ENCODE data around the gene MSMP.

DNA sequence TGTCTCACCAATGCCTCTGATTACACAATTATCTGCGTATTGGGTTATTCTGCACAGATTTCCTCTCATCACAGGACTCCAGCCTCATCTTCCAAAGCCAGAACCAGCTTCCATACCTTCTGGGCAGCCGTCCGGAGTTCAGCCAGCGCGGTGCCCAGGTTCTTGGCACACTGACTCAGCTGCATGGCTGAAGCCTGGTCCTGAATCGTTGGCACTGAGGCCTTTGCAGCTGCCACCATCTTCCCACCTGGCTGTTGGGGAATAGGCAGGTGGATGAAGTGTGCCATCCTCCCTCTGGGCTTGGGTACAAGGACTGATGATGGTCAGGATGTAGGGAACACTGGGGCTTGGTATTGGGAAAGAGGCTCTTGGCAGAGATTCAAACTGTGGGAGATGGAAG lies 40.0 kb downstream of the MSMP start:
- TF ChIP-seq, protein P1, sequence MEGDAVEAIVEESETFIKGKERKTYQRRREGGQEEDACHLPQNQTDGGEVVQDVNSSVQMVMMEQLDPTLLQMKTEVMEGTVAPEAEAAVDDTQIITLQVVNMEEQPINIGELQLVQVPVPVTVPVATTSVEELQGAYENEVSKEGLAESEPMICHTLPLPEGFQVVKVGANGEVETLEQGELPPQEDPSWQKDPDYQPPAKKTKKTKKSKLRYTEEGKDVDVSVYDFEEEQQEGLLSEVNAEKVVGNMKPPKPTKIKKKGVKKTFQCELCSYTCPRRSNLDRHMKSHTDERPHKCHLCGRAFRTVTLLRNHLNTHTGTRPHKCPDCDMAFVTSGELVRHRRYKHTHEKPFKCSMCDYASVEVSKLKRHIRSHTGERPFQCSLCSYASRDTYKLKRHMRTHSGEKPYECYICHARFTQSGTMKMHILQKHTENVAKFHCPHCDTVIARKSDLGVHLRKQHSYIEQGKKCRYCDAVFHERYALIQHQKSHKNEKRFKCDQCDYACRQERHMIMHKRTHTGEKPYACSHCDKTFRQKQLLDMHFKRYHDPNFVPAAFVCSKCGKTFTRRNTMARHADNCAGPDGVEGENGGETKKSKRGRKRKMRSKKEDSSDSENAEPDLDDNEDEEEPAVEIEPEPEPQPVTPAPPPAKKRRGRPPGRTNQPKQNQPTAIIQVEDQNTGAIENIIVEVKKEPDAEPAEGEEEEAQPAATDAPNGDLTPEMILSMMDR (IDR thresholded peaks at IDR 0.05), result no peak
- TF ChIP-seq POLR2A (IDR thresholded peaks at IDR 0.05), result no peak

Measured in Peyer's patch (tissue), 4 donors.